Gastrocnemius medialis (tissue), 4 donors: Measurements from ENCODE around the gene GKN2. TPM values are rescaled to one million over a fixed set of nuclear protein-coding genes. Genes with fewer than 3 reads are reported as not detected.

Source experiments
- ATAC-seq, 2 donors: fragments of 150-250 bp; one replicate each; pipeline ENCODE4 v1.9.1; 2016
- DNase-seq, 2 donors: peaks; one replicate each; pipeline ENCODE4 v3.0.0-alpha.2; 2019
- H3K27ac ChIP-seq, 4 donors: fragments of 200-600 bp; sonication (generic); 1 replicate in 1 of 4; 2 replicates in 3 of 4; pipeline ENCODE4 v1.5.1; 2016 to 2018; ENCODE audit warnings: mild to moderate bottlenecking in 2 of 4, moderate library complexity in 1 of 4
- H3K27me3 ChIP-seq, 3 donors: fragments of 200-600 bp; sonication (generic) in 2 of 3; 1 replicate in 1 of 3; 2 replicates in 2 of 3; pipeline versions ENCODE4 v1.5.1 to v1.6.0; 2016 to 2019; ENCODE audit warnings: mild to moderate bottlenecking in 1 of 3, moderate library complexity in 1 of 3
- H3K36me3 ChIP-seq, 2 donors: fragments of 200-600 bp; sonication (generic) in 1 of 2; one replicate each; pipeline ENCODE4 v1.5.1; 2017 to 2018
- H3K4me1 ChIP-seq, 2 donors: fragments of 200-600 bp; sonication (generic) in 1 of 2; one replicate each; pipeline ENCODE4 v1.5.1; 2016 to 2017; ENCODE audit warnings: mild to moderate bottlenecking in 2 of 2
- H3K4me3 ChIP-seq, 4 donors: fragments of 200-600 bp; sonication (generic) in 3 of 4; 1 replicate in 1 of 4; 2 replicates in 3 of 4; pipeline ENCODE4 v1.5.1; 2016 to 2019; ENCODE audit warnings: mild to moderate bottlenecking in 2 of 4
- H3K9me3 ChIP-seq, 3 donors: fragments of 200-600 bp; sonication (generic) in 2 of 3; 1 replicate in 1 of 3; 2 replicates in 2 of 3; pipeline ENCODE4 v1.5.1; 2016 to 2019
- POLR2A ChIP-seq, 2 donors: fragments of 450-650 bp; IDR thresholded peaks; one replicate each; pipeline ENCODE4 v1.6.1; 2017; ENCODE audit warnings: antibody characterized with exemption in 2 of 2, mild to moderate bottlenecking in 2 of 2, moderate library complexity in 2 of 2
- in situ Hi-C, 4 donors: fragments of 200-750 bp; cut with MboI; loops; one replicate each; pipeline versions ENCODE4 v1.15.0 to v1.8.0; 2017; ENCODE audit warnings: low sequenced_read_pairs in 4 of 4
- intact Hi-C: fragments of 100-400 bp; cut with DNase I; formaldehyde crosslinking; loops from one replicate; pipeline ENCODE4 v1.15.1; 2023; ENCODE audit warnings: low total_unique reads
- total RNA-seq, 4 donors: library from RNA; depleted of rRNA; stranded (reverse); fragments of >200 nt; gene quantifications; one replicate each; pipeline versions ENCODE4 v1.1.0 to v1.2.3, GENCODE V29; 2016
- TF ChIP-seq, protein P1 (sequence below), 5 experiments: fragments of 450-650 bp in 3 of 5; fragments of 200-600 bp in 2 of 5; sonication (generic) in 2 of 5; IDR thresholded peaks in 4 of 5; conservative IDR thresholded peaks in 1 of 5; 1 replicate in 4 of 5; 2 replicates in 1 of 5; pipeline ENCODE4 v1.5.1; 2016 to 2019; ENCODE audit warnings: antibody characterized with exemption in 5 of 5, mild to moderate bottlenecking in 3 of 5, moderate library complexity in 3 of 5

Gene GKN2
- total RNA-seq, 4 donors from 2014 or later, result not detected

DNA sequence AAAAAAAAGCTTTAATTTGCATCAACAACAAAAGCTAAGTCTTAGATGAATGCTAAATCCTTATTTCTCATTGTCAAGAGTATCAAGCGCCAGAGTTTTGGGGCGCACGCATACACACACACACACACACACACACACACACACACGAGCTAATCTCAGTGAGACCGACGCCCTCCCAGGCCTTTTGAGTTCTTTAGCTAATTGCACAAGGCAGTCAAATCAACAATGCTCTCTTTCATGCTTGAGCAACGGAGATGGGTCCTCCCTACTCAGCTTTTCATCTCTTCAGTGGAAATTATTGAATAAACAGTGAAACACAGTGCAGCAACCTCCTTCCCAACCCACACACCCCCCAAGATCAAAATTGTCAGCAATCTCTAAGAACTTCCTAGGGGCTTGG, 41.0 kb upstream of the GKN2 start:
- in situ Hi-C loops, result no loop called here
- H3K36me3 ChIP-seq, result no peaks in the 10 kb centered on the region
- intact Hi-C loops, result no loop called here
- no peak overlapping the region for H3K4me3 ChIP-seq
- no peaks in the 10 kb centered on the region for H3K4me1 ChIP-seq
- no peak for DNase-seq
- H3K27ac ChIP-seq, result no peak overlapping the region
- no peak for ATAC-seq
- TF ChIP-seq, protein P1, sequence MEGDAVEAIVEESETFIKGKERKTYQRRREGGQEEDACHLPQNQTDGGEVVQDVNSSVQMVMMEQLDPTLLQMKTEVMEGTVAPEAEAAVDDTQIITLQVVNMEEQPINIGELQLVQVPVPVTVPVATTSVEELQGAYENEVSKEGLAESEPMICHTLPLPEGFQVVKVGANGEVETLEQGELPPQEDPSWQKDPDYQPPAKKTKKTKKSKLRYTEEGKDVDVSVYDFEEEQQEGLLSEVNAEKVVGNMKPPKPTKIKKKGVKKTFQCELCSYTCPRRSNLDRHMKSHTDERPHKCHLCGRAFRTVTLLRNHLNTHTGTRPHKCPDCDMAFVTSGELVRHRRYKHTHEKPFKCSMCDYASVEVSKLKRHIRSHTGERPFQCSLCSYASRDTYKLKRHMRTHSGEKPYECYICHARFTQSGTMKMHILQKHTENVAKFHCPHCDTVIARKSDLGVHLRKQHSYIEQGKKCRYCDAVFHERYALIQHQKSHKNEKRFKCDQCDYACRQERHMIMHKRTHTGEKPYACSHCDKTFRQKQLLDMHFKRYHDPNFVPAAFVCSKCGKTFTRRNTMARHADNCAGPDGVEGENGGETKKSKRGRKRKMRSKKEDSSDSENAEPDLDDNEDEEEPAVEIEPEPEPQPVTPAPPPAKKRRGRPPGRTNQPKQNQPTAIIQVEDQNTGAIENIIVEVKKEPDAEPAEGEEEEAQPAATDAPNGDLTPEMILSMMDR (IDR thresholded peaks at IDR 0.05 in 4 of 5, conservative IDR thresholded peaks at IDR 0.05 in 1 of 5), result no peak
- TF ChIP-seq POLR2A (IDR thresholded peaks at IDR 0.05), result no peak
- H3K9me3 ChIP-seq, result no peaks in the 10 kb centered on the region
- no peaks in the 10 kb centered on the region for H3K27me3 ChIP-seq

DNA sequence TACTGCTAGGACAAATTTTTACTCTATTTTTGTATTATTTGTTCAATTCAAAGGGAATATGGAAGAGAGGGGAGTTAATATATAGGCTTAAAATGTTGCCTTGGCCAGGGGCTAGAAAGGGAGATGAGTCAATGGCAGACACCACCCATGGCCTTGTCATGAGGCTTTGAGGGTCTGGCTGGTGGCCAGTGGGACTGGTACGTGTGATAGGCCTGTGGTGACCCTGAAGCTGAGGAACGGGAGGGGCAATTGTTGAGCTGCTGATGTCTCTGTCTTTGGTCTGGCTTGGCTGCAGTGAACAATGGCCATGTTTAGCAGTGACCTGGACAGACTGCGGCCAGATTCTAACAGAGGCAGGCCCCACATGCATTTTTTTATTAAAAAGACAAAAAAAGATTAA, 40.2 kb upstream of the GKN2 start:
- no peaks in the 10 kb centered on the region for H3K4me1 ChIP-seq
- H3K27ac ChIP-seq, result no peak overlapping the region
- DNase-seq, result no peak
- no peaks in the 10 kb centered on the region for H3K36me3 ChIP-seq
- intact Hi-C loops (no loop called here), in situ Hi-C loops (no loop called here)
- H3K4me3 ChIP-seq, result no peak overlapping the region
- ATAC-seq, result no peak
- no peaks in the 10 kb centered on the region for H3K9me3 ChIP-seq
- TF ChIP-seq, protein P1 (IDR thresholded peaks at IDR 0.05 in 4 of 5, conservative IDR thresholded peaks at IDR 0.05 in 1 of 5), result no peak
- TF ChIP-seq POLR2A (IDR thresholded peaks at IDR 0.05), result no peak
- no peaks in the 10 kb centered on the region for H3K27me3 ChIP-seq

DNA sequence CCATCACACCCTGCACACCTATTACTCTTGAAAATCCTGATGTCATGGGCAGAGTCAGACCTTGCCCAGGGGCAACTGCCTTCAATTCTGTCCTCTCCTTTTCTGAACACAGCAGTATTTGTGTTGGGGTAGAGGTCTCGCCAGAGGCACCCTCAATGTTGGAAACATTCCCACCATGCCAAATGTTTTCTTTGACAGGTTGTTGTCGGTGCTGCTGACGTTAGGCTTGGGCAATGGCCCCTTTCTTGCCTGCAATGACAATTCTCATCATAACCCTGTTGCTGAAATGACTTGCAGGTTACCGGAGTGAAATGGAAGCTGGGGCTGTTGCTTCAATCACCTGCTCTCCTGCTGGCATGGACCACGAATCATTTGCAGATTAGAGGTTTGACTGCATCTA, 39.6 kb upstream of the GKN2 start:
- no peak for ATAC-seq
- Histone ChIP-seq H3K4me1 (no peaks in the 10 kb centered on the region), H3K4me3 (no peak overlapping the region), H3K27me3 (no peaks in the 10 kb centered on the region), H3K36me3 (no peaks in the 10 kb centered on the region), H3K27ac (no peak overlapping the region), H3K9me3 (no peaks in the 10 kb centered on the region)
- intact Hi-C loops (no loop called here), in situ Hi-C loops (no loop called here)
- no peak for TF ChIP-seq POLR2A (IDR thresholded peaks at IDR 0.05)
- TF ChIP-seq, protein P1 (IDR thresholded peaks at IDR 0.05 in 4 of 5, conservative IDR thresholded peaks at IDR 0.05 in 1 of 5), result no peak
- no peak for DNase-seq

DNA sequence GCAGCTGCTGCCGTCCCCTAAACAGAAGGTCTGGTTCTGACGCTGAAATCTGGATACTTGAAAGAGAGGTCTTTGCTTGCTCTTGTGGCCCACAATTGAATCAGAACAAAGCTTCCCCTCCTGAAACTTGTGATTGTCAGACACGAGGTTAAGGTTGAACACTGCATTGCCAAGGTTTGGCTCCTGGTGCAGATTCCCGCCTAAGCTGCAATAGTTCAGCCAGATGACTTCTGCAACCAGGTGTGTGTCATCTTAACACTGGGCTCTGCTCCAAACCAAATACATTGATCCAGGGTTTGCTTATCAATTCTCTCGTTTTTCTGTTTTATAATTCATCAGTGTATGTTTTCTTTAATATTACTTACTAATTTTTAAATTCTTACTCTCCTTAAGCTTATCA, 36.3 kb upstream of the GKN2 start:
- H3K4me3 ChIP-seq, result no peak overlapping the region
- no peaks in the 10 kb centered on the region for H3K36me3 ChIP-seq
- H3K4me1 ChIP-seq, result no peaks in the 10 kb centered on the region
- no peak for TF ChIP-seq POLR2A (IDR thresholded peaks at IDR 0.05)
- TF ChIP-seq, protein P1 (IDR thresholded peaks at IDR 0.05 in 4 of 5, conservative IDR thresholded peaks at IDR 0.05 in 1 of 5), result no peak
- ATAC-seq, result no peak
- no peak for DNase-seq
- no peaks in the 10 kb centered on the region for H3K27me3 ChIP-seq
- H3K27ac ChIP-seq, result no peak overlapping the region
- intact Hi-C loops, result no loop called here
- no peaks in the 10 kb centered on the region for H3K9me3 ChIP-seq
- in situ Hi-C loops, result no loop called here

DNA sequence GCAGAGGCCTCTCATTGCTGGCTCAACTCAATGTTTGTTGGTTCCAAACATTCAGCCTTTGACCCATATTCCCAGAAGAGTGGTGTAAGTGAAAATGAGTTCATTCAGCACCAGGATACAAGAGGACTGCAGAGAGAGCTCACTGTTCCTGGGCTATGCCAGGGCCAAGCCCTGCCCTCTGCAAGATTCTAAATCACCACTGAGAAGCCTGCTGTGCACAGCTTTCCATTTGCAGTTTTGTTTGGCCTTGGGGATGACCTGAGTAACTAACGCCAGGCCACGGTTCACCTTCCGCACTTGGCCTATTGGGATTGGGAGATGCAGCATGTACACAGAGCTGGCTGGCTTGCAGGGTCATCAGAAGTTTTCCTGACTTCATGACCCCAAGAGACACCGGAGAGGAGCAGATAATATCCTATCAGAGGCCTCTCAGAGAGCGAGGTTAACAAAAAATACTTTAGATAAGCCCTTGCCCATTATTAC, 34.4 kb upstream of the GKN2 start:
- intact Hi-C loops, result no loop called here
- DNase-seq, result no peak

More for the DNA sequence above, 34.4 kb upstream of the GKN2 start:
- H3K36me3 ChIP-seq, result no peaks in the 10 kb centered on the region
- no peaks in the 10 kb centered on the region for H3K27me3 ChIP-seq
- ATAC-seq, result no peak
- H3K9me3 ChIP-seq, result no peaks in the 10 kb centered on the region
- no peak for TF ChIP-seq POLR2A (IDR thresholded peaks at IDR 0.05)
- in situ Hi-C loops, result no loop called here
- H3K4me1 ChIP-seq, result no peaks in the 10 kb centered on the region
- H3K27ac ChIP-seq, result no peak overlapping the region
- H3K4me3 ChIP-seq, result no peak overlapping the region
